Heart left ventricle (tissue), 13 donors: ENCODE data around the gene DSCAM.

Experiments
- POLR2A ChIP-seq, 2 donors: fragments of 450-650 bp; IDR thresholded peaks; one replicate each; pipeline ENCODE4 v1.6.1; 2017; ENCODE audit warnings: antibody characterized with exemption in 2 of 2, mild to moderate bottlenecking in 2 of 2, moderate library complexity in 2 of 2
- TF ChIP-seq, protein P1 (sequence below), 12 donors: fragments of 200-600 bp; sonication (generic) in 4 of 12; IDR thresholded peaks; one replicate each; pipeline versions ENCODE4 v1.5.0 to v1.8.0; 2018 to 2022; ENCODE audit warnings: antibody characterized with exemption in 12 of 12, mild to moderate bottlenecking in 5 of 12
- donor health status: ischemic (EF 13 %, LVEDD 7.1; RV severe dilation, severe dysfunction).
- donor health status: DM: no; HTN: yes; CAD: no.
- donor health status: DM: no; HTN: no; CAD: no.
- donor health status: ischemic (EF 25% LVEDD 6.9; RV normal size, moderate dysfunction).
- donor health status: ischemic (EF 25% LVEDD 5.7; RV mildly dilated, moderate dysfunction).
- donor health status: ischemic (EF 35%, LVEDD 5.7; RV mildly dilated, moderate dysfunction).
- donor health status: nonischemic (EF 11% LVEDD 7.7; RV severe dilation, severe dysfunction).
- donor health status: DM: yes; HTN: yes; CAD: no.
- donor health status: PGD.
- donor health status: ischemic (EF 29% LVEDD 5.4; RV normal size, mild dysfunction).
- donor health status: nonischemic (EF 23%, LVEDD 6.1; RV moderate dilation, normal function).

DNA sequence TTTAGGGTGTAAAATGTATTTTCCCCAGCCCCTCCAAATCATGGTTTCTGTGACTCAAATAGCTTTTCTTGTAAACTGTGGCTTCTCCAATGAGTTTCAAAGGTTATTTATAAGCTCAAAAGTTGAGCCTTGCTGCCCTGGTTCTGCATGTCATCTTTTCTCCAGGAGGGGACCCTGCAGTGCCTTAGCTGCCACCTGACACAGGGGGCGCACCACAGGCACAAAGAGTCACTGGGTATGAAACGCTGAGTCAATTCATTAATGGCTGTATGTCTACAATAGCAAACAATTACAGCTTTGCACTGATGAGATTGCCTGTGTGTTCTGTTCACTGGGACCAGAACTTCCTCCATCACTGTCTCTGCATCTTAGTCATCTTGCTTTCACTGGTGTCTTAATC lies 878.9 kb downstream of the DSCAM start:
- TF ChIP-seq, protein P1, sequence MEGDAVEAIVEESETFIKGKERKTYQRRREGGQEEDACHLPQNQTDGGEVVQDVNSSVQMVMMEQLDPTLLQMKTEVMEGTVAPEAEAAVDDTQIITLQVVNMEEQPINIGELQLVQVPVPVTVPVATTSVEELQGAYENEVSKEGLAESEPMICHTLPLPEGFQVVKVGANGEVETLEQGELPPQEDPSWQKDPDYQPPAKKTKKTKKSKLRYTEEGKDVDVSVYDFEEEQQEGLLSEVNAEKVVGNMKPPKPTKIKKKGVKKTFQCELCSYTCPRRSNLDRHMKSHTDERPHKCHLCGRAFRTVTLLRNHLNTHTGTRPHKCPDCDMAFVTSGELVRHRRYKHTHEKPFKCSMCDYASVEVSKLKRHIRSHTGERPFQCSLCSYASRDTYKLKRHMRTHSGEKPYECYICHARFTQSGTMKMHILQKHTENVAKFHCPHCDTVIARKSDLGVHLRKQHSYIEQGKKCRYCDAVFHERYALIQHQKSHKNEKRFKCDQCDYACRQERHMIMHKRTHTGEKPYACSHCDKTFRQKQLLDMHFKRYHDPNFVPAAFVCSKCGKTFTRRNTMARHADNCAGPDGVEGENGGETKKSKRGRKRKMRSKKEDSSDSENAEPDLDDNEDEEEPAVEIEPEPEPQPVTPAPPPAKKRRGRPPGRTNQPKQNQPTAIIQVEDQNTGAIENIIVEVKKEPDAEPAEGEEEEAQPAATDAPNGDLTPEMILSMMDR (IDR thresholded peaks at IDR 0.05): no peak
- no peak for TF ChIP-seq POLR2A (IDR thresholded peaks at IDR 0.05)
